ENCODE results near the gene FBXL20.

FBXL20 gene

GRCh38 chr17:39400547-39401411, 647 bp downstream of the FBXL20 start:
- TF ChIP-seq FOXP2 (optimal IDR thresholded peaks at IDR 0.05; ENCODE audit: borderline replicate concordance, extremely low read depth, extremely low read length, insufficient read depth) (no peak), POLR2AphosphoS5 (IDR thresholded peaks at IDR 0.05; ENCODE audit: low read depth, low read length) (no peak), REST (IDR thresholded peaks at IDR 0.05; ENCODE audit: insufficient read depth in 1 of 2, low read depth in 2 of 2, low read length in 2 of 2) (no peak), SIN3A (IDR thresholded peaks at IDR 0.05; ENCODE audit: borderline replicate concordance, insufficient read depth, low read length) (no peak), TAF1 (IDR thresholded peaks at IDR 0.05; ENCODE audit: borderline replicate concordance, insufficient read depth, low read length) (no peak)

- TF ChIP-seq FOXP2 (optimal IDR thresholded peaks at IDR 0.05; ENCODE audit: borderline replicate concordance, extremely low read depth, extremely low read length, insufficient read depth) (no peak), TAF1 (IDR thresholded peaks at IDR 0.05; ENCODE audit: borderline replicate concordance, insufficient read depth, low read length) (no peak), POLR2AphosphoS5 (IDR thresholded peaks at IDR 0.05; ENCODE audit: low read depth, low read length) (no peak), SIN3A (IDR thresholded peaks at IDR 0.05; ENCODE audit: borderline replicate concordance, insufficient read depth, low read length) (no peak), REST (IDR thresholded peaks at IDR 0.05; ENCODE audit: insufficient read depth in 1 of 2, low read depth in 2 of 2, low read length in 2 of 2) (no peak)
These were observed 1.6 kb downstream of the FBXL20 start for GRCh38 chr17:39399791-39400190.

- no peak for TF ChIP-seq FOXP2 (optimal IDR thresholded peaks at IDR 0.05; ENCODE audit: borderline replicate concordance, extremely low read depth, extremely low read length, insufficient read depth)
- no peak for TF ChIP-seq SIN3A (IDR thresholded peaks at IDR 0.05; ENCODE audit: borderline replicate concordance, insufficient read depth, low read length)
- no peak for TF ChIP-seq POLR2AphosphoS5 (IDR thresholded peaks at IDR 0.05; ENCODE audit: low read depth, low read length)
These were observed 7.7 kb downstream of the FBXL20 start for GRCh38 chr17:39393736-39394135.

- no peak for TF ChIP-seq REST (IDR thresholded peaks at IDR 0.05; ENCODE audit: insufficient read depth in 1 of 2, low read depth in 2 of 2, low read length in 2 of 2)
- no peak for TF ChIP-seq POLR2AphosphoS5 (IDR thresholded peaks at IDR 0.05; ENCODE audit: low read depth, low read length)
- TF ChIP-seq FOXP2 (optimal IDR thresholded peaks at IDR 0.05; ENCODE audit: borderline replicate concordance, extremely low read depth, extremely low read length, insufficient read depth), result no peak
- no peak for TF ChIP-seq SIN3A (IDR thresholded peaks at IDR 0.05; ENCODE audit: borderline replicate concordance, insufficient read depth, low read length)
- TF ChIP-seq TAF1 (IDR thresholded peaks at IDR 0.05; ENCODE audit: borderline replicate concordance, insufficient read depth, low read length), result no peak
These were observed 10.0 kb downstream of the FBXL20 start for GRCh38 chr17:39391448-39391847.

- TF ChIP-seq SIN3A (IDR thresholded peaks at IDR 0.05; ENCODE audit: borderline replicate concordance, insufficient read depth, low read length) (no peak), POLR2AphosphoS5 (IDR thresholded peaks at IDR 0.05; ENCODE audit: low read depth, low read length) (no peak), FOXP2 (optimal IDR thresholded peaks at IDR 0.05; ENCODE audit: borderline replicate concordance, extremely low read depth, extremely low read length, insufficient read depth) (no peak), REST (IDR thresholded peaks at IDR 0.05; ENCODE audit: insufficient read depth in 1 of 2, low read depth in 2 of 2, low read length in 2 of 2) (no peak), TAF1 (IDR thresholded peaks at IDR 0.05; ENCODE audit: borderline replicate concordance, insufficient read depth, low read length) (no peak)
These were observed 16.4 kb downstream of the FBXL20 start for GRCh38 chr17:39385040-39385439.

All from PFSK-1 (cell line).